HepG2 (cell line): Measurements from ENCODE around the gene MPPE1. TPM values are rescaled to one million over a fixed set of nuclear protein-coding genes. Genes with fewer than 3 reads are reported as not detected.

Experiments
- ATAD3A ChIP-seq: sonication (generic); formaldehyde crosslinking; IDR thresholded peaks from 2 replicates; pipeline ENCODE4 v1.4.0; 2020; ENCODE audit warnings: missing genetic modification reagents
- BCL6 ChIP-seq: IDR thresholded peaks from 2 replicates; pipeline ENCODE4 v1.6.1; 2016; ENCODE audit warnings: missing genetic modification reagents, missing compliant biosample characterization
- CBX2 ChIP-seq, 2 experiments: fragments of 200-600 bp in 1 of 2; sonication (generic); formaldehyde crosslinking in 1 of 2; IDR thresholded peaks; 2 replicates each; pipeline versions ENCODE4 v1.7.0 to v1.8.1; 2018 to 2022; ENCODE audit warnings: low read depth in 2 of 2, low read length in 1 of 2, mild to moderate bottlenecking in 1 of 2, missing genetic modification reagents in 1 of 2
- CENPBD1 ChIP-seq: sonication (generic); formaldehyde crosslinking; IDR thresholded peaks from 2 replicates; pipeline ENCODE4 v1.8.0; 2022; ENCODE audit warnings: missing genetic modification reagents, low read depth, mild to moderate bottlenecking, borderline replicate concordance
- ISX ChIP-seq: sonication (generic); formaldehyde crosslinking; conservative IDR thresholded peaks from 2 replicates; pipeline ENCODE4 v1.5.0; 2020; ENCODE audit warnings: missing genetic modification reagents
- KDM5A ChIP-seq: fragments of 200-600 bp; sonication (generic); IDR thresholded peaks from 2 replicates; pipeline ENCODE4 v1.7.0; 2018; ENCODE audit warnings: antibody characterized with exemption, mild to moderate bottlenecking, low read length, borderline replicate concordance
- KDM5B ChIP-seq: sonication (generic); formaldehyde crosslinking; IDR thresholded peaks from 2 replicates; pipeline ENCODE4 v1.4.0; 2020; ENCODE audit warnings: missing genetic modification reagents, mild to moderate bottlenecking, borderline replicate concordance
- KLF9 ChIP-seq: IDR thresholded peaks from 2 replicates; pipeline ENCODE4 v1.6.1; 2016; ENCODE audit warnings: low read depth
- MYPOP ChIP-seq: sonication (generic); formaldehyde crosslinking; IDR thresholded peaks from 2 replicates; pipeline ENCODE4 v1.8.1; 2023; ENCODE audit warnings: mild to moderate bottlenecking, moderate library complexity, missing genetic modification reagents
- PHF20 ChIP-seq: sonication (generic); formaldehyde crosslinking; IDR thresholded peaks from 2 replicates; pipeline ENCODE4 v1.5.0; 2020; ENCODE audit warnings: mild to moderate bottlenecking, missing genetic modification reagents
- PPARG ChIP-seq: conservative IDR thresholded peaks from 2 replicates; pipeline ENCODE4 v1.6.1; 2016; ENCODE audit warnings: missing biosample characterization, missing genetic modification reagents
- RAD51 ChIP-seq: fragments of 450-650 bp; IDR thresholded peaks from 2 replicates; pipeline ENCODE4 v1.6.1; 2016; ENCODE audit warnings: borderline replicate concordance
- RXRB ChIP-seq: IDR thresholded peaks from 2 replicates; pipeline ENCODE4 v1.6.1; 2016; ENCODE audit warnings: borderline replicate concordance, missing genetic modification reagents, missing compliant biosample characterization
- SIX1 ChIP-seq: sonication (generic); formaldehyde crosslinking; IDR thresholded peaks from 2 replicates; pipeline ENCODE4 v1.4.0; 2020; ENCODE audit warnings: missing genetic modification reagents, borderline replicate concordance
- SNRNP70 ChIP-seq: fragments of 200-400 bp; formaldehyde crosslinking; IDR thresholded peaks from 2 replicates; pipeline ENCODE4 v1.6.1; 2017; ENCODE audit warnings: mild to moderate bottlenecking, low read depth, low read length, moderate library complexity
- SRF ChIP-seq: IDR thresholded peaks from 2 replicates; pipeline ENCODE4 v1.6.1; 2011; ENCODE audit warnings: mild to moderate bottlenecking, low read depth, low read length, moderate library complexity
- TERF1 ChIP-seq: sonication (generic); formaldehyde crosslinking; IDR thresholded peaks from 2 replicates; pipeline ENCODE4 v1.8.0; 2022; ENCODE audit warnings: mild to moderate bottlenecking, missing genetic modification reagents, moderate library complexity
- TRIM24 ChIP-seq: sonication (generic); formaldehyde crosslinking; IDR thresholded peaks from 2 replicates; pipeline ENCODE4 v1.8.0; 2022; ENCODE audit warnings: mild to moderate bottlenecking, missing genetic modification reagents
- YEATS2 ChIP-seq: sonication (generic); formaldehyde crosslinking; IDR thresholded peaks from 2 replicates; pipeline ENCODE4 v1.4.0; 2020; ENCODE audit warnings: missing genetic modification reagents, borderline replicate concordance
- ZFP41 ChIP-seq: sonication (generic); formaldehyde crosslinking; IDR thresholded peaks from 2 replicates; pipeline ENCODE4 v1.4.0; 2020; ENCODE audit warnings: mild to moderate bottlenecking, missing genetic modification reagents, borderline replicate concordance
- ZNF414 ChIP-seq: sonication (generic); formaldehyde crosslinking; IDR thresholded peaks from 2 replicates; pipeline ENCODE4 v1.5.0; 2020; ENCODE audit warnings: missing genetic modification reagents
- ZNF430 ChIP-seq: sonication (generic); formaldehyde crosslinking; IDR thresholded peaks from 2 replicates; pipeline ENCODE4 v1.9.0; 2021; ENCODE audit warnings: mild to moderate bottlenecking, missing genetic modification reagents
- ZNF678 ChIP-seq: sonication (generic); formaldehyde crosslinking; IDR thresholded peaks from 2 replicates; pipeline ENCODE4 v1.4.0; 2020; ENCODE audit warnings: mild to moderate bottlenecking, missing genetic modification reagents
- ZSCAN5A ChIP-seq: sonication (generic); formaldehyde crosslinking; IDR thresholded peaks from 2 replicates; pipeline ENCODE4 v1.8.0; 2022; ENCODE audit warnings: mild to moderate bottlenecking, missing genetic modification reagents, borderline replicate concordance
- polyA plus RNA-seq, 8 experiments: library from polyadenylated mRNA; depleted of rRNA in 3 of 8; stranded (reverse) in 7 of 8; unstranded in 1 of 8; fragments of >200 nt; fragmentation: Illumina TruSeq in 4 of 8; extraction: Trizol in 4 of 8; gene quantifications; 2 replicates each; pipeline versions ENCODE4 v1.2.1 to v1.2.3, GENCODE V29; 2011 to 2016; ENCODE audit warnings: low read depth in 4 of 8, missing spikeins in 1 of 8, mixed read lengths in 1 of 8; ENCODE audit not compliant: insufficient read depth in 1 of 8
- total RNA-seq, 5 experiments: library from RNA; depleted of rRNA; stranded (reverse); fragments of >200 nt; fragmentation: Illumina TruSeq; extraction: Trizol; gene quantifications; 2 replicates each; pipeline ENCODE4 v1.2.3, GENCODE V29; 2016; ENCODE audit warnings: low read depth in 1 of 5

The MPPE1 gene
- total and polyA plus RNA-seq, 2 of the 13 experiments (the other 11 are each of a cell fraction or from before 2014, with no cell fraction given) = 9.6 to 11.9 TPM

GRCh38 chr18:11947214-11948191 is 39.4 kb upstream of the MPPE1 start (continued):
- TF ChIP-seq MYPOP (0 out of 2 replicates have a peak, but pooled peaks have one; percentile 37), SIX1 (CRISPR knock-in tag) (no peak), KDM5B (CRISPR knock-in tag) (no peak; the same call in 1 of the 2 replicates), CBX2 (IDR thresholded peaks at IDR 0.05; ENCODE audit: low read depth, low read length) (no peak), CBX2 (CRISPR knock-in tag; IDR thresholded peaks at IDR 0.05; ENCODE audit: low read depth) (no peak), CENPBD1 (CRISPR knock-in tag) (no peak), ISX (CRISPR knock-in tag) (no peak), YEATS2 (CRISPR knock-in tag) (0 out of 2 replicates have a peak, but pooled peaks have one; percentile 42), TERF1 (CRISPR knock-in tag) (no peak), SNRNP70 (no peak), ATAD3A (CRISPR knock-in tag) (no peak), TRIM24 (CRISPR knock-in tag) (no peak), ZNF414 (CRISPR knock-in tag) (0 out of 2 replicates have a peak, but pooled peaks have one; percentile 30), ZFP41 (CRISPR knock-in tag) (no peak), RXRB (CRISPR knock-in tag) (peak; percentile 100), ZNF678 (CRISPR knock-in tag) (no peak), PHF20 (peak; percentile 61), BCL6 (CRISPR knock-in tag) (peak; percentile 82), SRF (peak; percentile 73; the same call in 1 of the 2 replicates), RAD51 (no peak), KDM5A (no peak), PPARG (CRISPR knock-in tag) (peak; percentile 99), KLF9 (CRISPR knock-in tag) (no peak), ZSCAN5A (CRISPR knock-in tag) (no peak), ZNF430 (CRISPR knock-in tag) (0 out of 2 replicates have a peak, but pooled peaks have one; percentile 36)
